GM18873 (cell line): ENCODE results near the gene RNMT.
A peak's percentile ranks its signal among the peaks of the same experiment; 100 is the strongest.
"Not testable (repeated sequence)": the region's sequence is repeated elsewhere in the genome, so short reads cannot be mapped to it uniquely, and the experiment has no call there.

ENCODE experiments used
- ATAC-seq: cut with Tn5 transposase; IDR thresholded peaks from one replicate; pipeline ENCODE4 v1.9.1; 2021; ENCODE audit warnings: mild to moderate bottlenecking, moderate library complexity, moderate number of reproducible peaks; ENCODE audit not compliant: unreplicated experiment, low FRiP score

RNMT gene

DNA sequence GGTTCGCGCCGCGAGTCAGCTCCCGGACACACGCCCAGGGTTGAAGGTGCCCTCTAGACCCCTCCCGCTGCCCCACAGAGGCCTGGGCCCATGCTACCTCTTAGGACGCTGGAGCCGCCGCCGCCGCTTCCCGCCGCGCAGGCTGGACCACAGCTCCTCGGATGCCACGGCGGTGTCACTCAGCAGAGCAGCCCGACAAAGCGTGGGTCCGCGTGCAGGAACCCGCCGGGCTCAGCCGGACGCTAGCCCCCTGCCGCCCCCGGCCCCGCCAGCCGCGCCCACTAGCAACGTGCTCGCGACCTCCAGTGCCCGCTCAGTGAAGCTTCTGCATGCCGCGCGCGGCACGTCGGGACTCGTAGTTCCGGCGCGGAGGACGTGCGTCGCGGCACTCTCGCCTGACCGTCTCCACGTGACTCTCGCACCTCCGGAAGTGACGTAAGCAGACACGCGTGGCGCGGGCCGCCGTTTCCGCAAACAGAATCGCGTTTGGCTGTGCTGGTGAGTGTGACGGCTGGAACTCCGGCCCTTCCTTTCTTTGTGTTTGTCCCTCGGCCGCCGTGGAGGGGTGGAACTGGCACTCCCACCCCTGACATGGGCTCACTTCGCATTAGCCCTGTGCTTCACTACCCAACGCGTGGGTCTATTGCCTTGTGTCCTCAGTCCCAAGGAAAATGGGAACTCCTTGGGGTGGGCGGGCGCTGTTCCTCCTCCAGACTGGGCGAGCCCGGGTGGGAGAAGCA is at the start of gene RNMT, which contains the start of gene FAM210A:
Gene RNMT (plus strand): TSS at position 442 of the 740 bp plus-strand sequence. CDS start 4,845 bp downstream, outside the sequence.
Gene FAM210A (minus strand): TSS at position 327 of the 740 bp plus-strand sequence. CDS start 44,481 bp downstream, outside the sequence.
- peak; percentile 82 for ATAC-seq

DNA sequence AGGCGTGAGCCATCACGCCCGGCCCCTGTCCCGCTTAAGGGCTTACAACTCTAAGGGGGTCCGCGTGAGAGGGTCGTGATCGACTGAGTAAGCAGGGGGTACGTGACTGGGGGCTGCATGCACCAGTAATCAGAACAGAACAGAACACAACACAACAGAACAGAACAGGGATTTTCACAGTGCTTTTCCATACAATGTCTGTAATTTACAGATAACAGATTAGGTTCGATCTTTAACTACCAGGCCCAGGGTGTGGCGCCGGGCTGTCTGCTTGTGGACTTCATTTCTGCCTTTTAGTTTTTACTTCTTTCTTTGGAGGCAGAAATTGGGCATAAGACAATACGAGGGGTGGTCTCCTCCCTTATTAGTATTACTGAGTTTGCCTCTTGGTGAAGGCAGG is 49.1 kb upstream of the RNMT start:
- ATAC-seq = not testable (repeated sequence)

DNA sequence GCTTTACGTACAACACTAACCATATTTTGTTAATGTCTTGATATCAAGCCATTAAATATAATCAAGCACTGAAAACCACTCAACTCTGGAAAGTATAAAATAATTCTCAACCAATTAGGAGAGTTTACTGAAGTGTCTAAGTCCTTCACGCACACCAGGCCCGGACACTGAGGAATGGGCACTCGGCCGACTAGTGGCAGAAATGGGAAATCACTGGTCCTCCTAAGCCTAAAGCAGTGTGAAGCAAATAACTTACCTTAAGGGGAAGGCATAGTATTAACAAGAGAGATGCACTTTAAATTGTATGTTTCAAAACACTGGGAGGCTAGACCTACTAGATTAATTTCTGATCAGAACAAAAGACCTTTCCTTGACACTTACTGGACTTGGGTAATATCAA is 45.9 kb upstream of the RNMT start:
- no peak for ATAC-seq

DNA sequence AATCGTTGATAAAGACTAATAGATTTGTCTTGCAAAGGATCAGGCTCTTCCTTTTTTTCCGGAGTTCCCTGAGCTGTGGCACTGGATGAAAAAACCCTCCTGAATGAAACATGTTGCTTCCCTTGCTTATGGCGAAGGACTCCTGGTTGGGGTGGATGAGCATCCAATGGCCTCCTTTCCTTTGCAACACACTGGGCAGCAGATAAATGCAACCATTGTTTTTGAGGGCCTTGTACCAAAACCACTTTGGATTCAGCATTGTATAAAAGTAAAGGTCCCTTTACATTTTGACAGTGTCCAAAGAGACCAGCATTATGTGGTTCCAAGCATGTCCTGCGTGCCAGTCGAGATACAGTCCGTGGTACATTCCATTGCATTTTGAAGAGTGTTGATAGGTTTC is 44.8 kb upstream of the RNMT start:
- no peak for ATAC-seq

DNA sequence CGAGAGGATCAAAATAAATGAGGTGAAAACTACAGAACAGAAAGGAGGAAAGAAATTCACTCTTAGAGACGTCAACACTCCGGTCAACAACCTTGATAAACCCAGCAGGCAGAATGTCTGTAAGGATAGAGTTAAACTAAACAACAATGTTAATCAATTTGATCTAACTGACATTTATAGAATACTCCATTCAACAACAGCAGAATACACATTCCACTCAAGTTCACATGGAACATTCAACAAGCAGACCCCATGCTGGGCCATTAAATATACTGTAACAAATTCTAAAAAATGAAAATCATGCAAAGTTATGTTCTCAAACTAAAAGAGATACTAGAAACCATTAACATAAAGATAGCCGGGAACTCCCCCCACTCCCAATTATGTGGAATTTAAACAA is 41.9 kb upstream of the RNMT start:
- no peak for ATAC-seq

DNA sequence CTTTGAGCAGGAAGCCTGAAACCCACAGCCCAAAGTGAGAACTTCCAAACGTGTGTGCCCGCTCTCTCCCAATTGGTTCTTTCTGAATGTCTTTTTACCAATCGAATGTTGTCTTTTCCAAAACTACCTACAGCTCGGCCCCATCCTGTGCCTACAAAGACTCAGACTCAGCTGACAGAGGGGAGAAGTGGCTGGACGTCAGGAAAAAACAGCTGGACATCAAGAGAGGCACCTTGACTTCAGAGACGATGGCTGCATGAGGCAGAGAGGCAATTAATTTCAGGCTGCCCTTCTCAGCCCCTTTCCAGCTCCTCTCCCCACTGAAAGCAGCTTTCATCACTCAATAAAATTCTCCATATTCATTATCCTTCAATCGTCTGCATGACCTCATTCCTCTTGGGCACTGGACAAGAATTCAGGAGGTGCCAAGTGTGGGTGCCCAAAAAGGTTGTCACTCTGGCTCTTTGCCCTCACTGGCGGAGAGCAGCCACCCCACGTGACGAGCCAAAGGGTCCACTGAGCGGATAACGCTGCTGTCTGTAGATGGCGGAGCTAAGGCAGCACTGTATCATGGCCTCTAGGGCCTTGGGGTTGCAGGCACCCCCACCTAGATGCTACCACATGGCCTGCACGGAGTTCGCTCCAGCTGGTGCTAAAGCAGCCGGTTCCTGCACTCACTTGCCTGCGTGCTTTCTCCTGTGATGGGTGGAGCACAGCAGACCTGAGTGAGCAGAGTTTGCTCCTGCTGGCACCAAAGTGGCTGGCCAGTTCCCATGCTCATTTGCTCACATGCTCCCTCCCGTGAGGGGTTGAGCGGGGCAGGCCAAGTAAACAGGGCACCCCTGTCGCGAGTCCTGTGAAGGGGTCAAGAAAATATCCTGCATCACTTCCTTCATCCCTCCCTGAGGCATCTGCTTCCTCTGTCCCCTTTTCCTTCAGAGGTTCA is 38.0 kb upstream of the RNMT start:
- ATAC-seq = no peak

DNA sequence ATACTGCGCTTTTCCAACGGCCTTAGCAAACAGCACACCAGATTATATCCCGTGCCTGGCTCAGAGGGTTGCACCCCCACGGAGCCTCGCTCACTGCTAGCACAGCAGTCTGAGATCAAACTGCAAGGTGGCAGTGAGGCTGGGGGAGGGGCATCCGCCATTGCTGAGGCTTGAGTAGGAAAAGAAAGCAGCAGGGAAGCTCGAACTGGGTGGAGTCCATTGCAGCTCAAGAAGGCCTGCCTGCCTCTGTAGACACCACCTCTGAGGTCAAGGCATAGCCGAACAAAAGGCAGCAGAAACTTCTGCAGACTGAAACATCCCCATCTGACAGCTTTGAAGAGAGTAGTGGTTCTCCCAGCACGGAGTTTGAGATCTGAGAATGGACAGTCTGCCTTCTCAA is 36.4 kb upstream of the RNMT start:
- not testable (repeated sequence) for ATAC-seq

DNA sequence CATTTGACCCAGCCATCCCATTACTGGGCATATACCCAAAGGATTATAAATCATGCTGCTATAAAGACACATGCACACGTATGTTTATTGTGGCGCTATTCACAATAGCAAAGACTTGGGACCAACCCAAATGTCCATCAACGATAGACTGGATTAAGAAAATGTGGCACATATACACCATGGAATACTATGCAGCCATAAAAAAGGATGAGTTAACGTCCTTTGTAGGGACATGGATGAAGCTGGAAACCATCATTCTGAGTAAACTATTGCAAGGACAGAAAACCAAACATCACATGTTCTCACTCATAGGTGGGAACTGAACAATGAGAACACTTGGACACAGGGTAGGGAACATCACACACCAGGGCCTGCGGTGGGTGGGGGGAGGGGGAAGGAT is 31.1 kb upstream of the RNMT start:
- not testable (repeated sequence) for ATAC-seq

DNA sequence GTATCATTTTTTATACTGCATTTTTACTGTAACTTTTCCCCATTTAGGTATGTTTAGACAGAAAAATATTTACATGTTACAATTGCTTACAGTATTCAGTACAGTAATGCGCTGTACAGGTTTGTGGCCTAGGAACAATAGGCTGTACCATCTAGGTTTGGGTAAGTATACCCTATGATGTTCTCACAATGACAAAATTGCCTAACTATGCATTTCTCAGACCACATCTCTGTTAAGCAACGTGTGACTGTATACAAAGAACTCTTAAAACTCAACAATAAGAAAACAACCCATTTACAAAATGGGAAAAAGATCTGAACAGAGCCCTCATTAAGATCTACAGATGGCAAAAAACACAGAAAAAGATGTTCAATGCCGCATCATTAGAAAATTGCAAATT is 29.5 kb upstream of the RNMT start:
- ATAC-seq = no peak

DNA sequence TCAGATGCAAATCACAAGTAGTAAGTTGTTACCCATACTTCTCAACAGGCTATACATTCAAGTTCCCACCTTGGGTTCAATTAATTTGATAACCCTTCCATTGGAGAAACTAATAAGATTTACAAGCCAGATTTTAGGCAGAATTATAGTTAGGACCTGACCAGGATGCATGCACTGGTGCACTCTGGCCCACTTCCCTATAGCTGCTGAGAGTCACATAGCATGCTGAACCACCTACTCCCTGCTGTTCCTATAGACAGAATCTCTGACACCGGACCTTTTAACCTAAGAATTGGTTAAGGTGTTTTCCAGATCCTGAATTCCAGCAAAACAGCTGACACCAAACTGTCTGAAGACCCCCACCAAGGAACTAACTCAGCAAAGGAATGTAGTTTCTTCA is 26.3 kb upstream of the RNMT start:
- ATAC-seq = no peak

DNA sequence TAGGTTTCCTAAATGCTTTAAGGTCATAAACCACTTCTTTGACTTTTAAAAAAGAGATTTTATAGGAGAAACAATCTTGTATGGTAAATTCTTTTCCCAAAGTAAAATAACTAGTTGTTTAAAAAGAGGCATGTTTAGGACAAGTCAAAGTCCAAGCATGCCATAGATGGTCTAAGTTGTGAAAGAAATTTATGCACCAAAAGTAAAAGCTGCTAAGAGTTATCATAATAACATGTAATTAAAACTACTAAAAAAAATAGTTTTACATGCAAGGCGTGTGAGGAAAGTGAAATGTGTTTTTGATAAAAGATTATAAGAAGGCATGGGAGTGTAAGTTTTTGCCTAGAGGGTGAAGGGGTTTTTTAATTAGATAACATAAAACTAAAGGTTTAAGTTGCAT is 22.6 kb upstream of the RNMT start:
- ATAC-seq = no peak

DNA sequence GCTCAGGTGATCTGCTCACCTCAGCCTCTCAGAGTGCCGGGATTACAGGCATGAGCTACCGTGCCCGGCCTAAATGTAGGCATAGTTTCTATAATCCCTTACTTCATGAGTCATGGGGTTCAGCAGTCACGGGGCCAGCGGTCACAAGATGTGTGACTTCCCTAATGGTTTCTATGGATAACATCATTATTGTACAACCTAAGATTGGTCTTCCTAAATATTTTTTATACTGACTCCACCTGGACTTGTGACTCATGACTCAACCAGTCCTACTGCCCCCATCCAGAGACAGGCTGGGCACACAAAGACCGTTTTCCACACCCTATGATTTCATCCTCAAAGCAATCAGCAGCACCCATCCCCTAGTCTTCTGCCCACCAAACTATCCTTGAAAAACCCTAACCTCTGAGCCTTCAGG is 16.1 kb upstream of the RNMT start:
- no peak for ATAC-seq

DNA sequence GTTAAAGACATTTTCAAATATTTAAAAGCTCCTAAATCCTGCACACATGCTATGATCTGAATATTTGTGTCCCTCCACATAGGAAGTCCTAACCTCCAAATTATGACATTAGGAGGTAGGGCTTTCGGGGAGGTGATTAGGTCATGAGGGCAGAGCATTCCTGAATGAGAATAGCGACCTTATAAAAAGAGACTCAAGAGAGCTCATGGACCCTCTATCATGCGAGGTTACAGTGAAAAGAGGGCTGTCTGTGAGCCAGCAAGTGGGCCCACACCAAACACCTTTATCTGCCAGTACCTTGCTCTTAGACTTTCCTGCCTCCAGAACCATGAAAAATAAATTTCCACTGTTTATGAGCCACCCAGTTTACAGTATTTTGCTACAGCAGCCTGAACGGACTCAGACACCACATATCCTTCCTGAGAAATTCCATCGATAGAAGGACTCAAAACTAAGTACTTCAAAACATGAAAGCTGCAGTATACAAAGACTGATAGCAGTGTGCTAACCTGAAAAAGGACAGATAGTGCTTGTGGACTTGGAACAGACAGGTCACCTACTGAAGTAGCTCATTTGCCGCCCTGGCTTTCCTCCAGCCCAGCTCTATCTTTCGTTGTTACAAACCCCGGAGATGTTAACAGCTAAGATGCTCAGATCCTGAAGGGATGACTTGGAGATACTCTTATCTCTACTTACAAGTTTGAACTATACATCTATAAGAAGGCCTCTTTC is 13.9 kb upstream of the RNMT start:
- ATAC-seq = no peak

DNA sequence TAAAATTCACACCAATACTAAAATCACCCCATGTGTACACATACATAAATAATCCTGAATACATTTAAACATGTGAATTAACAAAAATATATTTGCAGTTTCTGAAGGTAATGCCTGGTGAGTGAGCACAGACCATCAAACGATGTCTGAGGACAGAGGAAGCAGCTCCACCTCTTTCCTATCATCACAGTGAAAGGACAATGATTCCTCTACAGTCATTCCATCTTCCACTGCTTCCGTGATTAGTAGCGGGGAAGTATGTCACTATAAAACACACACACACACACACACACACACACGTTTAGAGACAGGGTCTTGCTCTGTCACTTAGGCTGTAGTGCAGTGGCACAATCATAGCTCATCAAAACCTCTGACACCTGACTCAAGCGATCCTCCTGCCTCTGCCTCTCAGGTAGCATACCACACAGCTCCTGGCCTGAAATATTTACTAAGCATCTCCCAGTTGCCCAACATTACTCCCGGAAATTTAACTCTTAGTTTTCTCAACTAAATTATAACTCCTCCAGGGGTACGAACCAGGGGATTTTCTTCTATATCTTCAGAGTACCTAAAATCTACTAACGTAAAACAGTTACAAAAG is 12.9 kb upstream of the RNMT start:
- ATAC-seq = no peak

DNA sequence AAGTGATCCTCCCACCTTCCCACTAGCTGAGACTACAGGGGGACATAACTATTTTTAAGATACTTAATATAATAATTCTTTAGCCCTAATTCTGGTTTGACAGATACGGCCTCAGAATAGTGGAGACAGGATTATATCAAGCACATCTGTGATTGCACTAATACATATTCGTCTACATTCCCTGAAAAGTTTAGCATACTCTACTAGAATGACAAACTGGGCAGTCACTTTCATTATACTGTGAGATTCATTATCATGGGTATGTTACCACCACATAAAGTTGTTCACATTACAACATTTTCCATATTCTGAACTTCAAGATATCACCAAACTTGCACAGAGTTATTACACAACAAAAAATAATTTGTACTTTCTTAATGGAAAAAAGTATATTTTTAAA is 11.1 kb upstream of the RNMT start:
- ATAC-seq = no peak

DNA sequence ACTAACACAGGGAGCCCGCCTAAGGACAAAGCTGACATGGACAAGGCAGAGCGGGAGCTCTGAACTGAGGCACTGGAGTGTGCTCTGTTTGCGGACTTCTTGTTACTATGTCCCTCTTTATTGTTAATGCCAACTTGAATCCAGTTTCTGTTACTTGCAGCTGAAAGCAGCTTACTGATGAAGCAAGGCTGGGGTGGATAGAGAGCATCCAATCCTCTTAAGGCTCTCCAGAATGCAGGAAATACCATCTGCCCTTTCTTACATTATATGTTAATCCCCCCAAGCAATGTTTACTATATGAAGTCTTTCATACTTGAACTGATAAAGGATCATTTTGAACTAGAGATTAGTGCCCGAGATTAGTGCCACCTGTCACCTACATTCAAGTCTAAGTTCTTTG is 9.6 kb upstream of the RNMT start:
- no peak for ATAC-seq

DNA sequence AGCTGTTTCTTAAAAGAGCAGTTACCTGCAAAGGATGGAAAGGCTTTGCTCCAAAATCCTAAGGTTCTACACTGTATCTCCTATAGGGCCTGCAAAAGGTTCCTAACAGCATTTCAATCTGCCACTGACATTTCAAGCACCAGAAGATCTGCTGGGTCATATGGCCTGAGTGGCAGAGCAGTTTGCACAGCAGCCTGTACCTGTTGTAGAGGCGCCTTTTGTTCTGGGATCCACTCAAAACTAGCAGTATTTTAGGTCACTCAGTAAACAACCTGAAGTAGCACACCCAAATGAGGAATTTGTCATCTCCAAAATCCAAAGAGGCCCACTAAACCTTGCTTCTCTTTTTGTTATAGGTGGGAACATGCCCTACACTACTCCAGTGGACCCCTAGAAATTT is 6.3 kb upstream of the RNMT start:
- ATAC-seq = no peak

DNA sequence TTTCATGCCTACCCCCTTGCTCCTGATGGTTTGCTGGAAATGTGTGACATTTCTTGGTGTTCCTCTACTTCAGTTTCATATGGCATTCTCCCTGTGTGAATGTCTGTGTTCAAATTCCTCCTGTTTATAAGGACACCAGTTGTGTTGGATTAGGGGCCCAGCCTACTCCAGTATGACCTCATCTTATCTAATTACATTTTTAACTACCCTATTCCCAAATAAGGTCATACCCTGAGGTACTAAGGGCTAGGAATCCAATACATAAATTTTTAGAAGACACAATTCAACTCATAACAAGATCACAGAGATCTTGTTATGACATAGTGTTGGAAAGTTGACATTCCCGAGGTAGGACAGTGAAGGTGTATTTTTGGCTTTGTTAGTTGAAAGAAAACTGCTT is 5.6 kb upstream of the RNMT start:
- ATAC-seq = no peak

DNA sequence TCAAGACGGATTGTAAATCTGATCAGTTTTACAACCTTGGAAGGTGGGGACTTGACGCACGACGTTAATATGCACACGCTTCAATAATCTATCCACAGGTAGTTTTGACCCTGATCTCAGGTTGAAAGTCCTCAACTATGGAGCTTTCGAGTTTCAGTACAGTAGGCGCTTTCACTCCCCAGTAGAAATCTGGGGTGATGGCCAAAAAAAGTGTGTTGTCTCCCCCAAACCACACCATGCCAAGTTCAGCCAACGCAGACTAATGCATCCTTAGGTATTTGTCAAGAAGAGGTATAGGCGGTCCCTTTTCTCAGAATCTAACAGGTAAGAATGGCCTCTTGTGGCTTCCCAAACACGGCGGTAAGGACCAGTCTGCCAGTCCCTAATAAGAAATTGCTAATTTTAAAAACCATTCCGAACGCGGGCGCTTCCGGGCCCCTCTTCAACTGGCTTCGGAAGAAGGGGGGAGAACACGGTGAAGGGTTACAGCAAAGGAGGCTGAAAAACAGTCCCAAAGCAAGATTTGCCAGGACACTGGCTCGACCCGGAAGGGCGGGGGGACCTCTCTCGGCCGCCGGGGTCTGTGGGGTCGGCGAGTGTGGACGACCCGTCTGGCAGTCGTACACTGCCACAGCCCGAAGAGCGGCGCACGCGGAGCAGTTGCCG is 774 bp upstream of the RNMT start:
- ATAC-seq = no peak

DNA sequence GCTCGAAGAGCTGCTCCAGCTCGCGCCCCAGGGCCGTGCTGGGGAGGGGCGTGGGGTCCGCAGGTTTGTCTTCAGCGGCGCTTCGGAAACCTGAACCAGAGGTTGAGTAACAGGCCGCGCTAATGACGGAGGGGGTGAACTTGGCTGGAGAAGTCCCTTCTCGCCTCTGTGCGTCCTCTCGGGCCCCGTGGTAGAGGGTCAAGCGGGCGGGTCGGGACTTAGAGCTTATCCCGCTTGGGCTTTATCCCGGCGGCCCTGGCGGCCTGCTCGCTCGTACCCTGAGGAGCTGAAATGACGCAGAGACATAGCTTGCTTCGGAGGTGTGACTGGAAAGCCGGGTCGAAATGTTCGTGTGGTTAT is 479 bp downstream of the RNMT start:
- ATAC-seq = peak; percentile 7
